ENCODE data around the gene APLNR.

- TF ChIP-seq GATA2 (IDR thresholded peaks at IDR 0.05; ENCODE audit: low read depth, low read length): no peak
- TF ChIP-seq GATA3 (IDR thresholded peaks at IDR 0.05; ENCODE audit: low read depth, low read length): no peak
These were observed 20.0 kb downstream of the APLNR start for GRCh38 chr11:57217053-57217452.

All from SH-SY5Y (cell line).